Stimulated activated CD4-positive, alpha-beta T cell treated with anti-CD3 and anti-CD28 coated beads, TNF-alpha, amount 100 ng/mL, for 48 hours (primary cell): ENCODE results near the gene SAMD4A.
"Not testable (repeated sequence)": the region's sequence is repeated elsewhere in the genome, so short reads cannot be mapped to it uniquely, and the experiment has no call there.

Experiments
- DNase-seq, 3 donors: peaks; one replicate each; pipeline ENCODE4 v3.0.0-alpha.2; 2020; ENCODE audit warnings: low read depth in 3 of 3

The SAMD4A gene

DNA sequence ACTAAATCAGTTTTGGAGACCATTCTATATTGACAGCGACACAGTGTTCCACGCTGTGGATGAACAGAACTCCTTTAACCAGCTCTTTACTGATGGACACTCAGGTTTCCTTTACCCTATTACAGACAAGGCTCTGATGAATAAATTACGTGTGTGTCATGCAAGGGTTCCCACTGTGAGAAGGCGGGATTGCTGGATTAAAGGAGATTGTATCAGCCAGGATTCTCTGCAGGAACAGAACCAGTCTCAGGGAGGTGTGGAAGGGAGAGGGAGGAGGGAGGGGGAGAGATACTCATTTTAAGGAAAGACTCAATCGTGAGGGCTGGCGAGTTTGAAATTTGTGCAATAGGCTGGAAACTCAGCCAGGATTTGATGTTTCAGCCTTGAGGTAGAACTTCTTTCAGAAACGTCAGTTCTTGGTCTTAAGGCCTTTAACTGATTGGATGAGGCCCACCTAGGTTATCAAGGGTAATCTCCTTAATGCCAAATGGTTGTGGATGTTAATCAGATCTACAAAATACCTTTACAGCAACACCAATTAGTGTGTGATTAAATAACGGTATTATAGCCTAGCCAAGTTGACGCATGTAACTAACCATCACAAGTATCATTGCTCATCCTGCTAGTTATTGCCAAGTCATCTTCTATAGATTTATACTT lies 231.7 kb downstream of the SAMD4A start:
- no peak for DNase-seq

DNA sequence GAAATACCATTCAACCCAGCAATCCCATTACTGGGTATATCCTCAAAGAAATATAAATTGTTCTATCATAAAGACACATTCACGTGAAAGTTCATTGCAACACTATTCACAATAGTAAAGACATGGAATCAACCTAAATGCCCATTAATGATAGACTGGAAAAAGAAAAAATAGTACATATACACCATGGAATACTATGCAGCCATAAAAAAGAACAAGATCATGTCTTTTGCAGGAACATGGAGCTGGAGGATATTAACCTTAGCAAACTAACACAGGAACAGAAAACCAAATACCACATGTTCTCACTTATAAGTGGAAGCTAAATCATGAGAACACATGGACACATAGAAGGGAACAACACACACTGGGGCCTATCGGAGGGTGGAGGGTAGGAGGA lies 234.6 kb downstream of the SAMD4A start:
- not testable (repeated sequence) for DNase-seq

DNA sequence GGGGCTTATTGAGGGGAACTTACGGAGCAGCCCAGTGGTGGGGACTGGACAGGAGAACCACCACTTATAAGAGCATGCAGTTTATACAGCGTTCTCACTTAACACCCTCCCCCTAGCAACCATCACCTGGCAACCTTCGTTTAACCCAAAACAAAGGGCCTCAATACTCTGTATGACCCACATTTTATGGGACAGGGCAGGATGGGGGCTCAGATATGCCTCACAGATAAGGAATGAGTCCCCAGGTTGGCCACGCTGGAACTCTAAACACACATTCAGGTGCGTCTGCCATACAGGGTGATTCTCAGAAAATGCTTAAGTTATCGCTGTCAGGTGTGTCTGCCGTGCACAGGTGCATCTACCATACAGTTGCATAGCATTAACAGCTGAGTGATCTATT lies 236.5 kb downstream of the SAMD4A start:
- DNase-seq, result no peak

DNA sequence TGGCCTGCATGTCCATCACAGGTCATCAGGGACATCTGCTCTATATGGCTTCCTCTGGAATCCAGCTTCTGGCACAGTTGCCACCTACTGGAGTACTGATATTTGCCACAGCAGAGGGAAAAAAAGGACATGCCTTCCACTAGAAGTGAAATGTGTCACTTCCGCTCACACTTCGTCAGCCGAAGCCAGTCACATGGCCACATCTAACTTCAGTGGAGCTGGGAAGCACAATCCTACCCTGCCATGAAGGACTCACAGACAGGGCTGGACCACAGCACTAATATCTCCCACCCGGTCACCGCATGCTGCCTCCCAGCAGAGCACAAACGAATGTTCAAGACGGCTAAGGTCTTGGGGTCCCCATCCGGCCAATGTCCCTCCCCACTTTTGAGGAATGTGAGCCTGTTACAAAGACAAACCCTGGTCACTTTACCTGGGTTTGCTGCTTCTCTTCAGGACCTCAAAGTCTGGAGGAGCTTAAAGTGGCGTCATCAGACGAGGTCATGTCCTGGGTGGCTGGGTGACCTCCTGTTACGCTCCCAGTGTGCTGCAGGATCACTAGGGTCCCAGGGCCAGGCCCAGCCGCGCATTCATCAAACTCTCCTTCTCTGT lies 237.1 kb downstream of the SAMD4A start:
- DNase-seq, result no peak

DNA sequence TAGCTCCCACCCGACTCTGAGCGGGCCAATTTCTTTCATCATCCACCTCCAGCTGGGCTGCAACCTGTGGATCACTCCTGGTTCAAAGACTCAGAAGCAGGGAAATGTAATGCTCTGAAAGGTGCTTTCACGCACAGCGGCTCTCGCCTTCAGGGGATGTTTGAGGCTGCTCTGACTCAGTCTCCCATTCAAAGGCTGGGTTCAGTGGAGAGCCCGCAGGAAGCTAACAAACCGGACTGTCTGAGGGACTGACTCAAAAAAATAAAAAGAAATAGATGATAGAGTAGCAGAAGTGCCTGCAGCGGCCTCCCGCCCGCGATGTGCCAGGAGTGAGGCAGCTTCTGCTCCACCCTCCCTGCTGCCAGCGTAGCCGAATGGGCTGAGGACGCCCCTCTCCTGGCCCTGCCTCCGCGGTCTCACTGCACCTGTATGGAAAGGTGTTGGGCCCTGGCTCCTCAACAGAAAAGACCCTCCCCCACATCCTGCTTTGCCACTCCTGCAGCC lies 237.7 kb downstream of the SAMD4A start:
- DNase-seq, result no peak

DNA sequence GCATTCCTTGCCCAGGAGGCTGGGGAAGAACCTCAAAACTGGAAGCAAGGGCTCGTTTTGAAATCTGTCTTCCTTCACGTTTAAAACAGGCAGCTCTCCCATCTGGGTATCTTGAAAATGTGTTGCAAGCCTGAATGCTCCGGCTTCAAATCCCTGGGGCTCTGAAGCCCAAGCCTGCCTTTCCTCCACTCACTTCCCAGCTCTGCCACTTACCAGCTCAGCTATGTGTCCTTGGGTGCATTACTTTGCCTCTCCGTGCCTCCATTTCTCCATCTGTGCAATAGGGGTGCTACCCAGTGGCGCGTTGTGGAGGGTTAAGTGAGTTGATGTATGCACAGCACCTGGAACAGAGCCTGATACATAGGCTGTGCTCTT lies 238.1 kb downstream of the SAMD4A start:
- DNase-seq, result no peak

DNA sequence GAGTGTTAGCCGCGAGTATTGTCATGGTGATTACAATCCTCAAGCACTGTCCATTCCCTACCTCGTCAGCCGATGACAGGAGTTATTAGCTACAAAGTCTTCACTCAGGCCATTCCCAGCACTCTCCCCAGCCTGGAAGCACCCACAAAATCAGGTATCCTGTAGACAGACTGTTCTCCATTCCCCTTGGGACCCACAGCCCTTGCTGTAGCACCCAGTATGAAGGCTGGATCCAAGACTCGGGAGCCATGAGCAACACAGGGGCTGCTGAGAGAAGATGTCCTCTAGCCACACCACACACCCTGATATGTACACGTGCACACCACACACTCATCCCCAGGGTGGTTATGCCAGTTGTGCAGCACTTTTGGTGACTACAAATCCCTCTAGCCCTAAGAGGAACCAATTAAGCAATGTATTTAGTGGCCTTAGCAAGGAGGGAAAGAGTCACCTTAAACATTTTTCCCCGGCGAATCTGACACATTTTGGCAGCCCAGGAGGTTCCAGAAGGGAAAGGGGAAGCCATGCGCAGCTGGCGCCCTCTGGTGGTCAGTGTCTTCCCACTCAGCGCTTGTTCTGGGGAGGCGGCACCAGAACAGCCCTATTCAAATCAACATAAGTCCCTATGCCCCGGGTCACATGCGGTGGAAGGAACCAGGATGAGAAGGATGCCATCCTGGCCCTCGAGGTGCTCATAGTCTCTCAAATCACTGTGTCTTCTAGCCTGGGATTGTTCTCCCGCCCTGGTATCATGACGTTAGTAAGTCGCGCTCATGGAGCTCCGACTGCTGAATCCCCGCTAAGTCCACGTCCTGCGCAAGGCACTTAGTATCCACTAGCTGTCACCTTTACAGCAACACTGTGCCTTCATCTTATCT lies 238.8 kb downstream of the SAMD4A start:
- peak; percentile 61 to 73 (median 71) for DNase-seq

DNA sequence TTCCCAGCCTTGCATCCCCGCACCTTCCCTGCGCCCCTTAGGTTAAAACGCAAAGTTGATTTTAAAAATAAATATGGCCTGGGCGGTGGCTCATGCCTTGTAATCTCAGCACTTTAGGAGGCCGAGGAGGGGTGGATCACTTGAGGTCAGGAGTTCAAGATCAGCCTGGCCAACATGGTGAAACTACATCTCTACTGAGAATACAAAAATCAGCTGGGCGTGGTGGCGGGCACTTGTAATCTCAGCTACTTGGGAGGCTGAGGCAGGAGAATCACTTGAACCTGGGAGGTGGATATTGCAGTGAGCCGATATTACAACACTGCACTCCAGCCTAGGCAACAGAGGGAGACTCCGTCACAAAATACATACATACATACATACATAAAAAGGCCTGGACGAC lies 239.7 kb downstream of the SAMD4A start:
- DNase-seq, result no peak

DNA sequence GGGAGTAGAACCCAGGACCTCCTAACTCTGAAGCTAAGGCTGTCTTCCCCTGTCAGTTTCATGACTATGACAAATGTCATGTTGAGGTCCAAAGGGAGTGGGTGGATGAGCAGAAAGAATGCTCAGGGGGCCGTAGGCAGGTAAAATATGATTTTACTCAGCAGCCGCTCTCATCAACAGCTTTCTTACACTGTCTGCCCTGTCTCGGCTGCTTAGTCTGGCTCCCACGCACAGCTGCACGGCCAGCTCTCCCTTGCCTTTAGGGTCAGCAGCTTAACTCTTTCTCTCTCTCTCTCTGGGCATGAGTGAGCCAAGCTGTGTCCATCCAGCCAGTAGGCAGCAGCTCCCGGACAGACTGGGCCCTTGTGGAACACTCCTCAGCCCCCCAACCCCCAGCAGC lies 240.5 kb downstream of the SAMD4A start:
- no peak for DNase-seq

DNA sequence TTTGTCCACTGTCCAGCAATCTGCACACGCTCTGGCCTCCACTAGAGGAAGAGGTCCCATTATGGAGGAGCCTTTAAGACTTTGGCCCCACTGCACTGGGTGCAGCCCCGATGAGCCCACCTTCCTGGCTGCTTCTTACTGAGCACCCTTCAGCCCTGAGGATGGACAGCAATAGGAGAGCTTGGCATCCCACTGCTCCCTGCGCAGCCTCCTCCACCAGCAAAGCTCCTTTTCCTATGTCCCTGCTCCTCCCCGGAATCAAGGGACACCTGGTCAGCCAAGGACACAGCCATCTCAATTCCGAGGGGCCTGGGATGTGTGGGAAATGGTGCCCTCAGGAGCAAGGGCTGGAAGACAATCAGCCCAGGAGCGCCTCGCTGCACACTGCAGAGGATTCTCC lies 241.0 kb downstream of the SAMD4A start:
- no peak for DNase-seq

DNA sequence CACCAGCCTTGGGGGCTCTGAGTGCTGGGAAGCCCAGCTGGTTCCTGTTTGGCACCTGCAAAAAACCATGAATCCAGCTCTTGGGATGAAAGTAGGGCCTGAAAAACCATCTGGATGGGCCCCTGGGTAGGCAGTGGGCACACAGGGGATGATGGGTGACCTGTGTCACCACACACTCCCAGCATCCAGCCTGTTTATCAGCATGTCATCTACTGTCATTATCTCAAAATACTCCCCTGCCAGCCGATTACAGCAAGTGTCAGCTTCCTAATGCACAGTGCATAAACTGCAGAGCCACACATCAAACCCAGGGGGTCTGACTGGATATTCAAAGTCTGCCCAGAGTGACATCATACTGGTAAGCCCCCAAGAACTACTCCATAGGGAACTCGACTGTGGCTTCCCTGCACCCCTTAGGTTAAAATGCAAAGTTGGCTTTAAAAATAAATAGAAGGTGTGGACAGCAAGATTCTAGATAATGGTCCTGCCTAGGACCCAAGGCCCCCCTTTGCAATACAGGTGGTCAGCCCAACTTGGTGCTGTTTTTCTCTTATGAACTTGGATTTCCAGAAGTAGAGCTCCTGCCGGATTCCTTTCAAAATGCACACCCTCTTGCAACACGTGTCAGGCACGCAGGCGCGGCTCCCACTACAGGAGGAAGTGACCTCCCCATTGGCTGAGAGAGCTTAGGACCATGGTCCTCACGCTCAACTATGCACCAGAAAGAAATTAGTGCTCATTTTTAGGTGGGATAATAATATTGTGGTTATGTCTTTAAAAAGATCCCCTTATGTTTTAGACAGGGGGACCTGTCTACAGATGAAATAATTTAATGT lies 241.6 kb downstream of the SAMD4A start:
- DNase-seq, result no peak

DNA sequence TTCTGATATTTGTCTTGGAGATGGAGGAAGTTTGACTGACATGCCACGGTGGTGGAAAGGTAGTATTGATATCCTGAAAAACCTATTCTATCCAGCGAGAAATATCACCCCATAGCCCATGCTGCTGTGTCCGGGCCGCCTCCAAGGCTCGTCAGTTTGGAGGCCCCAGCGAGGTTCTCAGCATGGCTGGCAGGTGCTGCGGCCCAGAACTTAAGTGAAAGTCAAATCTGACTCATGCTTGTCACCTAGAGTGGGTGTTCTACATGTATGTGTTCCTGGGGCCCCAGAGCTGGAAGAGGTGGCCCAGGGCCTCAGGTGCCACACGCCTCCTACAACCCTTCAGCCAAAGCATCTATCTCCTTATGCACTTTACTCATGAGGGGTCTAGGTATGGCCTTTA lies 242.8 kb downstream of the SAMD4A start:
- peak in 1 of 3 donors; percentile 6 for DNase-seq

DNA sequence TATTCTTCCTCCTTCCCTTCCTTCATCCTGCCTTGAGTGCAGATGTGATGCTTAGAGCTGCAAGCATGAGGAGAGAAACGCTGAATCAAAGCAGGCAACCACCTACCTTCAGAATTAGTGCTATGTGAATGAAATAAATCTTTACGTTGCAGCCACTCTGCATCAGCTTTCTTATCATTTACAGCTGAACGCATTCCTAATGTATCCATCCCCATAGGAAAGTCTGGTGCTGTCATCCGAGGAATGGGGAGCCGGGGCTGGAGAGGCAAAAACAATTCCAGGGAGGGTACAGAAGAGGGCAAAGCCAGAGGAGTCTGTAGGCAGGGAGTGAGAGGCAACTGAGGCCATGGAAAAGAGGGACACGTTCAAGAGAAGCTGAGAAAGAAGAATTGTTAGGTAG lies 245.7 kb downstream of the SAMD4A start:
- DNase-seq, result no peak

DNA sequence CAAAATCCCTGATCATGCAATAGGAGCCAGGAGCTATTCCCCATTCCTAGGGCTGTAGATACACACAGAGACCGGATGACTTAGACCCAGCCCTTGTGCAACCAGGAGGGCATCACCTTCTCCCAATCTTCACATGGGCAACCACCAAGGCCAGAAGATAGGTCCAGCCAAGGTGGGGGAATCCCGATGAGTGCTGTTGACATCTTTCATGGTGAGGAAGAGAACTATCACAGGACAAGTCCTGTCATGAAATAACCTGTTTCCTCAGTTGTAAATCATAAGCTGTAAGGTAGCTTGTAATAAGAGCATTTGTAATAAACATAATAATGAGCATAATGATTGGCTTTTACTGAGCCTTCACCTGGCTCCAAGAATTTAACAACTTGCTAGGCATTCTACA lies 246.2 kb downstream of the SAMD4A start:
- DNase-seq, result no peak

DNA sequence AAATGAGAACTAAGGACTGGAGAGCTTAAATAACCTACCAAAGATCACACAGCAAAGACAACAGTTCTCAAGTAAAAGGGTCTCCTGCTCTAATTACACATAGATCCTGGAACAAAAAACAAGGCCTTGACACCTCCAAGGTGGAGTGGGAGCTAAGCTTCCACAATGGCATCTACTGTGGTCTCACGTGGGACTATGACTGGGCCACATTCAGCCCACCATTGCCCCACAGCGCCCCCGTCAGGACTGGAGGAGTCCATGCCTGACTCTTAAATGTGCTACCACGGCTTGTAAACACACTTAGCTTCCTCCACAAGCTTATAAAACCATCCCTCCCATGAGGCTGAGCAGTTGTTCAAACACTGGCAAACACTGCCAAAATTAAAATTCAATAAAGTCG lies 247.1 kb downstream of the SAMD4A start:
- peak; percentile 16 to 45 (median 32) for DNase-seq

DNA sequence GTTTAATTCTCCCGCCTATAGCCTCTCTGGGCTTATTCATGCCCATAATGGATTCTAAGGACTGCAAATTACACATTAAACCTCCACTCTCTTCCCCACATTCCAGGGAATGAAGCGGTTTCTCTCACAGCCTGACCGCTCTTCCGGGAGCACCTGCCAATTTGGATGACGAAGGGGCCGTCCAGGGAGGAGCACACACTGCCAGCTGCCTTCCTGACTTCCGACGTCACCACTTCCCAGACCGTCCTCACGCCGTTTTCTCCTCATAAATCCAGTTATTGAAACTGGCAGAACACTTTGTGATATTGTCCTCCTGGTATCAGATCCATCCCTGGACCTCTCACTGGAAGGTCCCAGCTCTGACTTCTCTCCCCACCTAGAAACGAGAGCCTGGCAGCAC lies 248.1 kb downstream of the SAMD4A start:
- DNase-seq, result no peak

DNA sequence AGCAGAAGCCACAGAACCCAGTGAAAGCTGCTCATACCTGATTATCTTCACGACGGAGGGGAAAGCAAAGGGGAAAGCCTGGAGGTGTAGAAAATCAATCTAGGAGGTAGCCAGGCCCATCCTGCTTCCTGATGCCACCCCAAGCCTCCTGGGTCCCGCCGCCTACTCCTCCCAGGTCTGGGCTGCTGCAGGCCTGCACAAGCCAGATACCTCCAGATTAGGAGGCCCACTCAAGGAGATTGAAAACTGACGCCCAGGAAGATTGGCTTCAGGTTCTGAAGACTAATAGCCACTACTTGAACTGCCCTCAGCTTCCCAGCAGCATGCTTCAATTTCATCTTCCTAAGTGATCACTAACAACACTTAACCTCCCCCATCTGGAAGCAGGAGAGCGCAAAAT lies 248.6 kb downstream of the SAMD4A start:
- DNase-seq, result no peak

DNA sequence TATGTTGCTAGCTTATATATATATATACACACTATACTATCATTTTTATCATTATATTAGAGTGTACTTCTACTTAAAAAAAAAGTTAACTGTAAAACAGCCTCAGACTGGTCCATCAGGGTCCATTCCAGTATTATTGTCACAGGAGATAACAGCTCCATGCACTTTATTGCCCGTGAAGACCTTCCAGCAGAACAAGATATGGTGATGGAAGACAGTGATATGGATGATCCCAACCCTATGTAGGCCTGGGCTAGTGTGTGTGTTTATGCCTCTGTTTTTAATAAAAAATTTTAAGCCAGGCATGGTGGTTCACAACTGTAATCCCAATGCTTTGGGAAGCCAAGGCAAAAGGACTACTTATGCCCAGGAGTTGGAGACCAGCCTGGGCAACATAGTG lies 249.5 kb downstream of the SAMD4A start:
- DNase-seq, result no peak

DNA sequence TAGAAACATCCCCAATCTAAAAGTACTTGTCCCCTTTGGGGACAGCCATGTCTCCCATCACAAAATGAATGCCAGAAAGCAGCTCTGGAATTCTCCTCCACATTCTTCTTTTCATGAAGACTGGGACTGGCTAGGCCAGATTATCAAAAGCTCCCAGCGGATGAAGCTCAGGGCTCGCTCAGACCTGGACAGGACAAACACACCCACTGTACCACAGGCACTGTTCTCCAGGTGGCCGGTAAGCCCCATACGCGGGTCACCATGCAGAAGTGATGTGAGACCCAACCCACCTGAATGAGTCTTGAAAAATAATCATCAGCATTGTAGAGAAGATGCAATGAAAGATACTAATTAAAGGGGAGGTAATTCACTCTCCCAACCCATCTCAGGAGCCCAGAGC lies 250.6 kb downstream of the SAMD4A start:
- no peak for DNase-seq

DNA sequence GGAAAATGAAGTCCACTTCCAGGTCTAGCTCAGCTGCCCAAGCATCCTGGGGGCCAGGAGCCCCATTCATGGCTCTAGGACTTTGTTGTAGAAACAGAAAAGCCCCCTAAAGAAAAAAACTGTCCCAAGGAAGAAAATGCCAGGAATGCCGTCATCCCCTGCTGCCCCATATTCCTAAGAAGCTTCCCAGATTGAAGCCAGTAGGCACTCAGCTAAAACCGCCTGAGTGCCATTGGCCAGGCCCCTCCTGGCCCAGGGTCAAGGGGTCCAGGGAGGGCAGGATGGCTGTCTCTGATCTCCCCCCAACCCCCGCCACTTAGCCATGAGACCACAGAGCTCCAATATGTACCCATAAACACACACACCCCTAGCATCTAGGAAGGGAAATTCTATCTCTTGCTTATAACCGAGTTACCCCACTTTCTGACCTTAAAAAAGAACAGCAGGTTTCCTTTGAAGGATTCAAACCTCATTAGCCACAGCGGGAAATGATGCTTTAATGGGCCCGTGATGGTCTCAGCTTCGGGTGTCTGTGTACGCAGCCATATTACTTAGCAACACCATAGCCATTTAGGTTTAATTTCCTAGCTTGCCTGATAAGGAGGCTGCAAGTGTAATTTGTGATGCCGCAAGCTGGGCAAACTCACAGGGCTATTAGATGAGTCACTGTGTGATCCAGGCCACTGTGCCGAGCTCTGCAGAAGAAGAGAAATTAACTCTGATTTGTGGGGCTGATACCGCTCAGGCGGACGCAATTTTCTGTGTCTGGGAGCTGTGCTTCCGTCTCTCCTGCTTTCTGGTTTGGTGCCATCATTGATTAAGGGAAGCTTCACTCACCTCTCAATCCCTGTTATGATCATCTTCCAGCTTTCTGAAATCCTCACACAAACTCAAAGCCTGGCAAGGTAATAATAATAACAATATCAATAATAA lies 251.5 kb downstream of the SAMD4A start:
- no peak for DNase-seq

DNA sequence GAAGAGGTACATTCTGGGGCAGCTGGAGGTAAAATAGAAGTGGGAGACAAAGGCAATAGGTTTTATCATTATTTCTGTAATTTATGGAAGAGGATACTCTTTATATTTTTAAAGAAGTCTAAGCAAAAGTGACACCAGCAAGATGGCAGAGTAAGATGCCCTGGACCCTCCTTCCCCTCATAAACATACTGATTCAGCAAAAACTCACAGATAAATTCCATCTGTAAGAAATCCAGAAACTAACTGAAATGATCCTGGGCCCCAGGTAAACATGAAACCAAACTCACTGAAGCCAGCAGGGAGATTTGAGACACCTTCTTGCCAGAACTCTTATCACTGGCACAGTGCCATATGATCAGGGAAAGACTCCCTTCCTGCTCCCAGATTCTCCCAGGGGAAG lies 255.8 kb downstream of the SAMD4A start:
- no peak for DNase-seq
